Ovary (tissue), 3 donors: ENCODE measurements around the gene GABRB1.

Source experiments
- CTCF ChIP-seq, 3 donors: fragments of 450-650 bp in 2 of 3; fragments of 200-600 bp in 1 of 3; IDR thresholded peaks; one replicate each; pipeline versions ENCODE4 v1.5.1 to v1.8.0; 2016 to 2022; ENCODE audit warnings: antibody characterized with exemption in 3 of 3, mild to moderate bottlenecking in 1 of 3
- EP300 ChIP-seq: sonication (generic); formaldehyde crosslinking; IDR thresholded peaks from one replicate; pipeline ENCODE4 v1.6.1; 2017; ENCODE audit warnings: antibody characterized with exemption
- POLR2A ChIP-seq: fragments of 450-650 bp; IDR thresholded peaks from one replicate; pipeline ENCODE4 v1.6.1; 2017; ENCODE audit warnings: antibody characterized with exemption, mild to moderate bottlenecking, moderate library complexity
- donor health status: DM: no; HTN: no; CAD: no.

DNA sequence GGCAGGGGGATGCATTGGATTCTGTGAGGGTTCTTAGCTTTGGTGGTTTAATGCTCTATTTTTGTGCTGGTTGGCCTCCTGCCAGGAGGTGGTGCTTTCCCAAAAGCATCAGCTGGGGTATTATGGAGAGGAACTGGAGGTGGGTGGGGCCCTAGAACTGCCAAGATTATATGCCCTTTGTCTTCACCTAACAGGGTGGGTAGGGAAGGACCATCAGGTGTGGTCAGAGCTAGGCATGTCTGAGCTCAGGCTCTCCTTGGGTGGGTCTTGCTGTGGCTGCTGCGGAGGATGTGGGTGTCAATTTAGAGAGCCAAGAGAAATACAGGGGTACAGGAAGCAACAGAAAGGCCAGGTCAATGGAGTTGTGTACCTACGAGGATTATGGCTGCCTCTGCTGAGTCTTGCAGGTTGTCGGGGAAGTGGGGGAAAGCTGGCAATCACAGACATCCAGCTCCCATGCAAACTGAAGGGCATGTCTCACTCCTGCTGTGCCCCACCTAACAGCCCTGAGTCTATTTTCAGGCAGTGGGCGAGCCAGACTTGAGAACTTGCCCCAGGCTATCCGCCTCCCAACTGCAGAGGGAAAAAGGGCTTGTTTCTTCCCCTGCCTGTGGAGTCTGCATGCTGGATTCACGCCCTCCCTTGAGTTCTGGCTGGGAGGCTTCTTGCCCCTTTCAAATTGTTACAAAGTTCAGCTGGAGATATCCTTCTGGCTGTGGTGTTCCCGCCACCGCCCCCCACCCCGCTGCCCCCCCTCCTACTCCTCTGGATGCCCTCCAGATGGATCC is 220.2 kb downstream of the GABRB1 start:
- TF ChIP-seq POLR2A (no peak), CTCF (IDR thresholded peaks at IDR 0.05) (no peak), EP300 (no peak)
